ENCODE data around the gene PHLDB1.

DNA sequence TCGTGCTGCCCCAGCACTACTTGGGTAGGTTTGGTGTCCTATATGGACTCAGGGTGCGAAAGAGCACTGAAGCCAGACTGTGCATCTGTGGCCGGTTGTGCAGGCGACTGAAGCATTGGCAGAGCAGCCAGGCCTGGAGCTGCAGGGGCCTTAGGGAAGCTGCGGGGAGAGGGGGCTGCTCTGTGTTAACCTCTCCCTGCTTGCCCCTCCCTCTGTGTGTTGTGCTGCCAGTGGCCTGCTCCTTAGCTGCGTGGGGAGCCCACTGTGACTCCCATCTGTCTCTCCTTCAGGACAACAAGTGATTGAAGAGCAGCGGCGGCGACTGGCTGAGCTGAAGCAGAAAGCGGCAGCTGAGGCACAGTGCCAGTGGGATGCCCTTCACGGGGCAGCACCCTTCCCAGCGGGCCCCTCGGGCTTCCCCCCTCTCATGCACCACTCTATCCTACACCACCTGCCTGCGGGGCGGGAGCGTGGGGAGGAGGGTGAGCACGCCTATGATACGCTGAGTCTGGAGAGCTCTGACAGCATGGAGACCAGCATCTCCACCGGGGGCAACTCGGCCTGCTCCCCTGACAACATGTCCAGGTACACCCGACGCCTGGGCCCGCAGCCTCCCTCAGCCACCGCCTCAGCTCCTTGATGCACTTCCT, 37.8 kb downstream of the PHLDB1 start:
- TF ChIP-seq FOXP2 (optimal IDR thresholded peaks at IDR 0.05; ENCODE audit: control extremely low read depth, extremely low read length, insufficient read depth) = no peak
- TF ChIP-seq EZH2 (IDR thresholded peaks at IDR 0.05) = no peak
